Liver (tissue), 3 donors: ENCODE measurements around the gene PNMA6E.

Experiments used
- FOXA1 ChIP-seq: IDR thresholded peaks from 2 replicates; pipeline ENCODE4 v1.6.1; 2016; ENCODE audit warnings: antibody characterized with exemption
- NR2F2 ChIP-seq: IDR thresholded peaks from 2 replicates; pipeline ENCODE4 v1.6.1; 2016; ENCODE audit warnings: antibody characterized with exemption
- TF ChIP-seq, protein P1 (sequence below): fragments of 150-350 bp; IDR thresholded peaks from 2 replicates; pipeline ENCODE4 v1.5.1; 2017; ENCODE audit warnings: improper control_type of control experiment, low read depth, low read length; ENCODE audit not compliant: missing input control
- donor health status: healthy.
- donor health status: healthy.

DNA sequence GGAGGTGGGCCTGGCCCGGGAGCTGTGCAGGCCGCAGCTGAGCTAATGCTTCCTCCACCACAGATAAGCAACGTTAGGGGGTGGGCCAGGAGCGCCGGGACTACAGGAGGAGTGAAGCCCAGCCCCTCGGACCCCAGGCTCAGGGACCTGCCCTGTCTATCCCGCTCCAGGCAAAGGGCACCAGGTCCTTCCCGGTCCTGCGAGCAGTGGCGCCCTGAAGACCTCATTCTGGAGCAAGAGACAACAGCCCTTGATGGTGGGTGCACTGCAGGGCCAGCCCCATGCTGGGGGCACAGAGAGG lies 45.4 kb upstream of the PNMA6E start:
- TF ChIP-seq NR2F2: no peak
- no peak for TF ChIP-seq FOXA1
- TF ChIP-seq, protein P1, sequence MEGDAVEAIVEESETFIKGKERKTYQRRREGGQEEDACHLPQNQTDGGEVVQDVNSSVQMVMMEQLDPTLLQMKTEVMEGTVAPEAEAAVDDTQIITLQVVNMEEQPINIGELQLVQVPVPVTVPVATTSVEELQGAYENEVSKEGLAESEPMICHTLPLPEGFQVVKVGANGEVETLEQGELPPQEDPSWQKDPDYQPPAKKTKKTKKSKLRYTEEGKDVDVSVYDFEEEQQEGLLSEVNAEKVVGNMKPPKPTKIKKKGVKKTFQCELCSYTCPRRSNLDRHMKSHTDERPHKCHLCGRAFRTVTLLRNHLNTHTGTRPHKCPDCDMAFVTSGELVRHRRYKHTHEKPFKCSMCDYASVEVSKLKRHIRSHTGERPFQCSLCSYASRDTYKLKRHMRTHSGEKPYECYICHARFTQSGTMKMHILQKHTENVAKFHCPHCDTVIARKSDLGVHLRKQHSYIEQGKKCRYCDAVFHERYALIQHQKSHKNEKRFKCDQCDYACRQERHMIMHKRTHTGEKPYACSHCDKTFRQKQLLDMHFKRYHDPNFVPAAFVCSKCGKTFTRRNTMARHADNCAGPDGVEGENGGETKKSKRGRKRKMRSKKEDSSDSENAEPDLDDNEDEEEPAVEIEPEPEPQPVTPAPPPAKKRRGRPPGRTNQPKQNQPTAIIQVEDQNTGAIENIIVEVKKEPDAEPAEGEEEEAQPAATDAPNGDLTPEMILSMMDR: no peak
